ENCODE results near the gene CX3CR1. TPM values are rescaled to one million over a fixed set of nuclear protein-coding genes. Genes with fewer than 3 reads are reported as not detected.
"Not testable (repeated sequence)": the region's sequence is repeated elsewhere in the genome, so short reads cannot be mapped to it uniquely, and the experiment has no call there.

Gene CX3CR1
- total RNA-seq, 2 experiments from 2014 or later = 0.41 to 3.7 TPM

- no peak overlapping the region for H3K27ac Mint-ChIP-seq
- H3K27me3 Mint-ChIP-seq = peaks cover 32% of the 10 kb centered on the region
- H3K4me3 Mint-ChIP-seq = no peak overlapping the region
- H3K4me1 Mint-ChIP-seq = peaks cover 31% of the 10 kb centered on the region
- CTCF ChIA-PET = no interaction called here
- no peaks in the 10 kb centered on the region for H3K9me3 Mint-ChIP-seq (ENCODE audit: low read depth)
- ATAC-seq (no peak), DNase-seq (no peak)
- H3K36me3 Mint-ChIP-seq = no peaks in the 10 kb centered on the region
Measured at GRCh38 chr3:39255503-39256325, 24.1 kb downstream of the CX3CR1 start.

- H3K9me3 Mint-ChIP-seq (ENCODE audit: low read depth) = no peaks in the 10 kb centered on the region
- no peak for ATAC-seq
- no peak overlapping the region for H3K27ac Mint-ChIP-seq
- peaks cover 29% of the 10 kb centered on the region for H3K27me3 Mint-ChIP-seq
- no peak for DNase-seq
- CTCF ChIA-PET = no interaction called here
- no peak overlapping the region for H3K4me3 Mint-ChIP-seq
- H3K4me1 Mint-ChIP-seq = peaks cover 32% of the 10 kb centered on the region
- no peaks in the 10 kb centered on the region for H3K36me3 Mint-ChIP-seq
Measured at GRCh38 chr3:39254806-39255449, 24.9 kb downstream of the CX3CR1 start.

- H3K27ac Mint-ChIP-seq = no peak overlapping the region
- H3K27me3 Mint-ChIP-seq = peaks cover 32% of the 10 kb centered on the region
- ATAC-seq (no peak), DNase-seq (no peak)
- CTCF ChIA-PET = no interaction called here
- peaks cover 34% of the 10 kb centered on the region for H3K4me1 Mint-ChIP-seq
- H3K36me3 Mint-ChIP-seq = no peaks in the 10 kb centered on the region
- no peak overlapping the region for H3K4me3 Mint-ChIP-seq
- H3K9me3 Mint-ChIP-seq (ENCODE audit: low read depth) = no peaks in the 10 kb centered on the region
Measured at GRCh38 chr3:39251576-39251975, 28.3 kb downstream of the CX3CR1 start.

GRCh38 chr3:39250116-39250747 lies 29.6 kb downstream of the CX3CR1 start:
- CTCF ChIA-PET = interaction anchor here (1.2 to 2.7 kb wide), 2 partner anchors 38 to 40 kb away, joined by 3 to 10 read pairs; no protein-coding TSS in a partner anchor
- ATAC-seq = no peak
- no peaks in the 10 kb centered on the region for H3K36me3 Mint-ChIP-seq
- no peak overlapping the region for H3K4me3 Mint-ChIP-seq
- peaks cover 21% of the 10 kb centered on the region for H3K4me1 Mint-ChIP-seq
- no peak for DNase-seq
- no peak overlapping the region for H3K27ac Mint-ChIP-seq
- peaks cover 36% of the 10 kb centered on the region for H3K27me3 Mint-ChIP-seq
- no peaks in the 10 kb centered on the region for H3K9me3 Mint-ChIP-seq (ENCODE audit: low read depth)

- H3K27me3 Mint-ChIP-seq = peaks cover 40% of the 10 kb centered on the region
- peaks cover 16% of the 10 kb centered on the region for H3K4me1 Mint-ChIP-seq
- DNase-seq = no peak
- H3K27ac Mint-ChIP-seq = peak overlapping the region; percentile 30
- H3K4me3 Mint-ChIP-seq = no peak overlapping the region
- peak; percentile 63 for ATAC-seq
- H3K36me3 Mint-ChIP-seq = no peaks in the 10 kb centered on the region
- no peaks in the 10 kb centered on the region for H3K9me3 Mint-ChIP-seq (ENCODE audit: low read depth)
- CTCF ChIA-PET = interaction anchor here (1.2 to 2.7 kb wide), 2 partner anchors 39 to 41 kb away, joined by 3 to 10 read pairs; no protein-coding TSS in a partner anchor
Measured at GRCh38 chr3:39249453-39250115, 30.3 kb downstream of the CX3CR1 start.

- H3K36me3 Mint-ChIP-seq = no peaks in the 10 kb centered on the region
- CTCF ChIA-PET = no interaction called here
- DNase-seq = no peak
- no peak for ATAC-seq
- H3K9me3 Mint-ChIP-seq (ENCODE audit: low read depth) = no peaks in the 10 kb centered on the region
- H3K4me1 Mint-ChIP-seq = no peaks in the 10 kb centered on the region
- peaks cover 52% of the 10 kb centered on the region for H3K27me3 Mint-ChIP-seq
- no peak overlapping the region for H3K4me3 Mint-ChIP-seq
- H3K27ac Mint-ChIP-seq = no peak overlapping the region
Measured at GRCh38 chr3:39241561-39241960, 38.3 kb downstream of the CX3CR1 start.

- ATAC-seq (no peak), DNase-seq (no peak)
- H3K9me3 Mint-ChIP-seq (ENCODE audit: low read depth) = no peaks in the 10 kb centered on the region
- H3K4me1 Mint-ChIP-seq = peaks cover 25% of the 10 kb centered on the region
- no peaks in the 10 kb centered on the region for H3K36me3 Mint-ChIP-seq
- H3K27me3 Mint-ChIP-seq = peaks cover 56% of the 10 kb centered on the region
- H3K4me3 Mint-ChIP-seq = no peak overlapping the region
- no peak overlapping the region for H3K27ac Mint-ChIP-seq
- CTCF ChIA-PET = interaction anchor here (1.2 to 2.6 kb wide), 2 partner anchors 8 to 51 kb away, joined by 3 to 6 read pairs; no protein-coding TSS in a partner anchor
Measured at GRCh38 chr3:39237027-39237426, 42.8 kb downstream of the CX3CR1 start.

GRCh38 chr3:39234651-39235050 lies 45.2 kb downstream of the CX3CR1 start:
- Mint-ChIP-seq H3K27ac (peak overlapping the region; percentile 67), H3K27me3 (peaks cover 70% of the 10 kb centered on the region)
- CTCF ChIA-PET = interaction anchor here (0.6 to 2.5 kb wide), 4 partner anchors 28 to 57 kb away, joined by 3 to 12 read pairs (median 4); no protein-coding TSS in a partner anchor

GRCh38 chr3:39232859-39233258 lies 47.0 kb downstream of the CX3CR1 start:
- CTCF ChIA-PET = interaction anchor here (2.0 to 2.5 kb wide), 2 partner anchors 55 to 58 kb away, joined by 4 to 12 read pairs; no protein-coding TSS in a partner anchor
- Mint-ChIP-seq H3K27me3 (peaks cover 64% of the 10 kb centered on the region), H3K4me3 (no peak overlapping the region), H3K9me3 (ENCODE audit: low read depth) (no peaks in the 10 kb centered on the region), H3K4me1 (peaks cover 30% of the 10 kb centered on the region), H3K36me3 (no peaks in the 10 kb centered on the region), H3K27ac (no peak overlapping the region)
- DNase-seq (no peak), ATAC-seq (no peak)

More at GRCh38 chr3:39234651-39235050, 45.2 kb downstream of the CX3CR1 start:
- Mint-ChIP-seq H3K4me3 (no peak overlapping the region), H3K36me3 (no peaks in the 10 kb centered on the region), H3K9me3 (ENCODE audit: low read depth) (no peaks in the 10 kb centered on the region), H3K4me1 (peaks cover 30% of the 10 kb centered on the region)
- peak; percentile 65 for DNase-seq
- ATAC-seq = peak; percentile 95

GRCh38 chr3:39230453-39230852 lies 49.4 kb downstream of the CX3CR1 start:
- no peak for DNase-seq
- no peaks in the 10 kb centered on the region for H3K9me3 Mint-ChIP-seq (ENCODE audit: low read depth)
- no peak for ATAC-seq
- H3K4me1 Mint-ChIP-seq = peaks cover 36% of the 10 kb centered on the region
- H3K27ac Mint-ChIP-seq = no peak overlapping the region
- H3K27me3 Mint-ChIP-seq = peaks cover 55% of the 10 kb centered on the region
- H3K36me3 Mint-ChIP-seq = no peaks in the 10 kb centered on the region
- CTCF ChIA-PET = no interaction called here
- H3K4me3 Mint-ChIP-seq = no peak overlapping the region

GRCh38 chr3:39228496-39228895 lies 51.3 kb downstream of the CX3CR1 start:
- H3K9me3 Mint-ChIP-seq (ENCODE audit: low read depth) = no peaks in the 10 kb centered on the region
- no peaks in the 10 kb centered on the region for H3K36me3 Mint-ChIP-seq
- DNase-seq (no peak), ATAC-seq (no peak)
- H3K27me3 Mint-ChIP-seq = peaks cover 56% of the 10 kb centered on the region
- no peak overlapping the region for H3K4me3 Mint-ChIP-seq
- H3K4me1 Mint-ChIP-seq = peaks cover 21% of the 10 kb centered on the region
- H3K27ac Mint-ChIP-seq = no peak overlapping the region
- CTCF ChIA-PET = interaction anchor here (1.2 to 1.8 kb wide), 3 partner anchors 10 to 64 kb away, joined by 4 to 6 read pairs (median 4); no protein-coding TSS in a partner anchor

- CTCF ChIA-PET; H3K27ac Mint-ChIP-seq; H3K36me3 Mint-ChIP-seq; ATAC-seq; H3K4me3 Mint-ChIP-seq; H3K9me3 Mint-ChIP-seq (ENCODE audit: low read depth); DNase-seq: not testable (repeated sequence)
- H3K4me1 Mint-ChIP-seq = peaks cover 23% of the 10 kb centered on the region
- H3K27me3 Mint-ChIP-seq = peaks cover 60% of the 10 kb centered on the region
Measured at GRCh38 chr3:39227596-39227995, 52.2 kb downstream of the CX3CR1 start.
